Tibial nerve (tissue), 3 donors: Measurements from ENCODE around the gene NRCAM.

ENCODE experiments used
- POLR2A ChIP-seq, 2 donors: fragments of 450-650 bp; IDR thresholded peaks; one replicate each; pipeline ENCODE4 v1.6.1; 2017; ENCODE audit warnings: antibody characterized with exemption in 2 of 2, mild to moderate bottlenecking in 2 of 2, moderate library complexity in 2 of 2
- TF ChIP-seq, protein P1 (sequence below), 5 experiments: fragments of 200-600 bp in 3 of 5; fragments of 450-650 bp in 2 of 5; sonication (generic) in 3 of 5; IDR thresholded peaks; one replicate each; pipeline ENCODE4 v1.5.1; 2016 to 2019; ENCODE audit warnings: antibody characterized with exemption in 5 of 5, mild to moderate bottlenecking in 3 of 5, moderate library complexity in 2 of 5

GRCh38 chr7:108457871-108458270 is 1.6 kb upstream of the NRCAM start:
- TF ChIP-seq, protein P1, sequence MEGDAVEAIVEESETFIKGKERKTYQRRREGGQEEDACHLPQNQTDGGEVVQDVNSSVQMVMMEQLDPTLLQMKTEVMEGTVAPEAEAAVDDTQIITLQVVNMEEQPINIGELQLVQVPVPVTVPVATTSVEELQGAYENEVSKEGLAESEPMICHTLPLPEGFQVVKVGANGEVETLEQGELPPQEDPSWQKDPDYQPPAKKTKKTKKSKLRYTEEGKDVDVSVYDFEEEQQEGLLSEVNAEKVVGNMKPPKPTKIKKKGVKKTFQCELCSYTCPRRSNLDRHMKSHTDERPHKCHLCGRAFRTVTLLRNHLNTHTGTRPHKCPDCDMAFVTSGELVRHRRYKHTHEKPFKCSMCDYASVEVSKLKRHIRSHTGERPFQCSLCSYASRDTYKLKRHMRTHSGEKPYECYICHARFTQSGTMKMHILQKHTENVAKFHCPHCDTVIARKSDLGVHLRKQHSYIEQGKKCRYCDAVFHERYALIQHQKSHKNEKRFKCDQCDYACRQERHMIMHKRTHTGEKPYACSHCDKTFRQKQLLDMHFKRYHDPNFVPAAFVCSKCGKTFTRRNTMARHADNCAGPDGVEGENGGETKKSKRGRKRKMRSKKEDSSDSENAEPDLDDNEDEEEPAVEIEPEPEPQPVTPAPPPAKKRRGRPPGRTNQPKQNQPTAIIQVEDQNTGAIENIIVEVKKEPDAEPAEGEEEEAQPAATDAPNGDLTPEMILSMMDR (IDR thresholded peaks at IDR 0.05) = no peak
- TF ChIP-seq POLR2A (IDR thresholded peaks at IDR 0.05) = no peak
